HG03135 (cell line): Measurements from ENCODE around the gene MAFB.

Experiments used
- ATAC-seq: cut with Tn5 transposase; IDR thresholded peaks from one replicate; pipeline ENCODE4 v1.9.1; 2021; ENCODE audit warnings: mild to moderate bottlenecking, moderate library complexity; ENCODE audit not compliant: unreplicated experiment

The MAFB gene

DNA sequence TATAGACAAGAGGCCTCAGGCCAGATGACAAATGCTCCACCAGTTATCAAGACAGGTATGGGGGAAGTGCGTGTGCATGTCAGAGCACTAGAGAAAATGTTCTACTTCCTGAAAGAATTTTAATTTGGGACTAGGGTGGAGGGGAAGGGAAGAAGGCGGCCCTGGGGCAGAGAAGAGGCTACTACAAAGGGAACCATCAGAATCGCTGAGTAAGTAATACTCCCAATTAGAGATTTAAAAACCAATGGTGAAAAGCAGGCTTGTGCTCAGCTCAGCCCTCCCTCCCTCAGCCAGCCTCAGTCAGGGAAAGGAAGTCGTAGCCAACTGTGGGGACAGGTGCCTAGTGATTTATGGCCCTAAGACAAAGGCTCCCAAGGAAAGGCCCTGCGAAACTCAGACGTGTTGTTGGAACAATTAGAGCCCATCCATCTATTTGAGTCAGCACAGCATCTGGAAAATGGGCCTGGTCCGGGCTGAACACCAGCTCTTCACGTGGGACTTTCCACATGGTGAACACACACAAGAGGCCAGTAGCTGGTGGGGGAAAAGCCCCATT is 15.0 kb upstream of the MAFB start:
- ATAC-seq, result no peak

DNA sequence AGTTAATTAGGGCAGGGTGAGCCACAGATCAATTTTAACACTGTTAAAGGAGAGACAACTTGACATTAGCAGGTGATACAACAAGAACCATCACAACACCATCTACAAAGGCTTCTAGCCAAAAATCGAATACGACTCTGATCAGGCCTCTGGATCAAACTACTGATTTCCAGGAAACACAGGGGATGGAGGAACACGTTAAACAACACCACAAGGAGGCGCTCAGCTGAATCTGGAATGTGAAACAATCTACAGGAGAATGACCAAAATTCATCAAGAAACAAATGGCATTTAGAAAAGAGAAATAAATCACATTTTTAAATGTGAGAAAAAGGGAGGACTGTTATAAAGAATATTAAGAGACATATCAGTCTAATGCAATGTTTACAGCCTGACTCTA is 13.5 kb upstream of the MAFB start:
- ATAC-seq, result no peak

DNA sequence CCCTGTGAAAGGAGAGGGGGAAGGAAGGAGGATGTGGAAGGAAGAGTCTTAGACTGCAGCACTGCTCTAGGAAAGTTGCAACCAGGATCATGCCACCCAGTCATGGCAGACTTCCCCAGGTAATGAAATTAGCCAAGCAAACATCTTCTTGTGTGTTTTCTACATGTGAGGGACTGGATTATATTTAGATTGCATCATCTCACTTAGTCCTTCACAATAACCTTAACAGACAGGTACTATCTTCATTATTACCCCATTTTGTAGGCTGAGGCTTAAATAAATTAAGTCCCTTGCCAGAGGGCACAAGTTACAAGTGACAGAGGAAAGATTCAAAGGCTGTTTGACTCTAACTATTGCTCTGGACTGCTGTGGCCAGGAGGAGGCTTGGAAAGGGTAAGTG is 9.7 kb upstream of the MAFB start:
- ATAC-seq, result no peak

DNA sequence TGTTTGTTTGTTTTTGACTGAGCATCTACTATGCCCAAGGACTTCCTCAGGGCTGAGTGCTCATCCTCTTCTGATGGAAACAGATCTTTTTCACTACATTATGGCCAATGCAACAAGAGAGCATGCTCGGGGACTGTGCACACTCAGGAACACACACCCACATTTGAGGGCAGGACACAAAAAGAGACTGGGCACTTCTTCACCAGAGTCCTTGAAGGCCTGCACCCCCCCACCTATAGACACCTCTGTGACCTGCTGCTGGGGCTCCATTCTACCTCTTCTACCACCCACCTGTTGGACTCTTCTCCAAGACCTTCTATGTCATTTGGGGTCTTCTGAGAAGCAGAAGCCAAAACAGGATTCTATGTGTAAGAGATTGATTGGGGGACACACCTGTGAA is 9.2 kb upstream of the MAFB start:
- ATAC-seq, result no peak

DNA sequence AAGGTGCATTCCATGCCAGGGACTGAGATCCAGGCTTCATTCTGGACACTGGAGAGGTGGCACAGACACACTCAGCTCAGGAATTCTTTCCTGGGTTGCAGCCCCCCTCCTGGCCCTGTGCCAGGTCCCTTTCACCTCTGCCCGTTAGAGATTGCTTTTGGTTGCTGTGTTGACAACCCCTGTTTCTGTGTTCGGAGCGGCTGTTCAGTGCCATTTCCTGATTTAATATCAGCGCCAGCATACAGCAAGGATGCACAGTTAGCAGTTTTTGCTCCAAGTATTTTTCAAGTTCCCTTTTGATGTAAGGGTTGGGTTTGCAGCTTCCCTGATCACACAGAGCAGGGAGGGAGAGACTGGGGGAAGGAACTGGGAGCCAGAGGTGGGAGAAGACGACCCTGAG is 8.5 kb upstream of the MAFB start:
- no peak for ATAC-seq

DNA sequence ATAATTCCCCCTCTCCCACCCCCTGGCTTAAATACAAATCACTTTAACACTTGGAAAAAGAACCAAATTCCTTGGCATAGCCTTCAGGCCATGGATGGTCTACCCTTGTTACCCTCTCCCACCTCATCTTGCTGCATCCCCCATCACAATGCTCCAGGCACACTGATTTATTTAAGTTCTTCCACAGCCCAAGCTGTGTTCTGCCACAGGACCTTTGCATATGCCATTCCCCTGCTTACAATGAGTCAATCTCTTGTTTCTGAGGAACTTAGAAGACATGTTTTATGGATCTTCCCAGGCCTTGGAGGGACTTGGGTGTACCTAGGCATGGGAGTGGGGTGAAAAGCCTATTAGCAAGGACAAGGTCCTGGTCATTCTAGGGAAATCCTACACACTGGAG is 6.2 kb upstream of the MAFB start:
- no peak for ATAC-seq

DNA sequence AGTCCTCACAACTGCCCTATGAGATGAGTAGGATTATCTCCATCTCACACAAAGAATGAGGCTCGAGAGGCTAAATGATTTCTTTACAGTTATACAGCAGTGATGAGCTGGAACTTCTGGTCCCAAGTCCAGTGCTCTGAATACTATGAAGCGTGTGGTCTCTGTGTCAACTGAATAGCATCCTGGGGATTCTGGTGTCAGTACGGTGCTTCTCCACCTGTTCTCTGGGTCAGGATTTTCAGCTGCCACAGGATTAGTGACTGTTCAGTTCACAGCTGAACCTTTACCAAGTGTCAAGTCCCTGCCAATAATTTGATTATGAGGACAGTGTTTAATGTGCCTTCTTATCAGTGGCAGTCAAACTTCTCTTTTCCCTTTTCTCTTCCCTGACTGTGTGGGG is 5.2 kb upstream of the MAFB start:
- ATAC-seq, result no peak

DNA sequence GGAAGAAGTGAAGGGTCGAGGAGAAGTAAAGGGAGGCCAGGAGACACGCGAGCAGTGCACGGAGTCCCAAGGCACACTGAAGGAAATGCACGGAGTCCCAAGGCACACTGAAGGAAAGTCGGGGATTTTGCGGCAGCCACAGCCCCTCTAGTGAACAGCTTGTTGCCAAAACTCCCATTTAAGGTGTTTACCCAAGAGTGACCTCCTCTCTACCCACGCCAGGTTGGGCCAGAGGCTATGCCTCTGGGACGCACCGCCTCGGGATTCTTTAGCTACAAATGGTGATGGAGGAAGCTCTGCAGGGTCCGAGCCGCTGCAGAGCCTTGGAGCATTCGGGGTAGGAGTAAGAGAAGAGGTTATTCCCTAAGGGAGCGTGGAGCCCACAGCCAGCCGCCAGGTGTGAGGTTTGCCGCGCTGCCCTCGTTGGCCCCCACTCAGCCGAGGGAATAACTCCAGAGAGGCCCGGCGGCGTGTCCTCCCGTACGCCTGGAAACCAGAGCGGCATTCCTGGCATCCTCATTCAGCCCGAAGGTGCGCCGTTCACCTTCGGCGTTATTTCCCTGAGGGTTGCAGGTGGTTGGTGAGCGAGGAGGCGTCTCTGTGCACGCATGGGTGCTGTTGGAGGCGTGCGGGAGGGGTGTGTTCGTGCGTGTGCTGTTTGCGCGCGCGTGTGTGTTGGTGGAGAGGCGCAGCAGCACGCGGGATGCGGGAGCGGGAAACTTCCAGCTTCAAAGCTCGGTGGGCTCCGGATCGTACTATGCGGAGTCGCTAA is 3.4 kb upstream of the MAFB start:
- no peak for ATAC-seq

DNA sequence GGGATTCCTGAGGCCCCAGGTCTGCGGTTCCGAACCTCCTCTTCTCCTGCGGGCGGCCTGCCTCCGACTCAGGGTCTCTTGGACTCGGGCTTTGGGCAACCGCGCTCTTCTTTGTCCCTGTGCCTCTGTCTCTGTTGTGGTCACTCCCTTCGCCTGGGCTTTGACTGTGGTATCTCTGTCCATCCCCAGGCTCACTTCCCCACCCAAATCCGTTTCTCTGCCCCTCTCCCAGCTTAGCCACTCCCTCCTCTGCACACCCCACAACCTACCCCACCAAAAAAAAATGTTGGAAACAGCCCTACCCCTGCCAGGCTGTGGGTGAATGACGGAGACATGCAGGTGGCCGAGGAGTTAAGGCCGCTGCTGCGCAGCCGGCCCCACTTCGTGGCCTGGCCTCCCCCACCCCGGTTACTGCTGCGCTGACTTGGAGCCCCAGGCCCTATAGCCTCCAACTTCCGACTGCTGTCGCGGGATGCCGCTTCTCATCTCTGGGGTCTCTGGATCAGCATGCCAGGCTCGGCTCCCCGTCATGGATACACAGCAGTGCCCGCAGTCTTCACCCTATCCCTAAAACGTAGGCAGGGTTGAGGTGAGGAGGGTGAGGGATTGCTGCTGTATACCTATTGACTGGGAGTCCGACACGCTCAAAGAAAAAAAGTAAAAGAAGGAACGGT is 2.7 kb upstream of the MAFB start:
- no peak for ATAC-seq

DNA sequence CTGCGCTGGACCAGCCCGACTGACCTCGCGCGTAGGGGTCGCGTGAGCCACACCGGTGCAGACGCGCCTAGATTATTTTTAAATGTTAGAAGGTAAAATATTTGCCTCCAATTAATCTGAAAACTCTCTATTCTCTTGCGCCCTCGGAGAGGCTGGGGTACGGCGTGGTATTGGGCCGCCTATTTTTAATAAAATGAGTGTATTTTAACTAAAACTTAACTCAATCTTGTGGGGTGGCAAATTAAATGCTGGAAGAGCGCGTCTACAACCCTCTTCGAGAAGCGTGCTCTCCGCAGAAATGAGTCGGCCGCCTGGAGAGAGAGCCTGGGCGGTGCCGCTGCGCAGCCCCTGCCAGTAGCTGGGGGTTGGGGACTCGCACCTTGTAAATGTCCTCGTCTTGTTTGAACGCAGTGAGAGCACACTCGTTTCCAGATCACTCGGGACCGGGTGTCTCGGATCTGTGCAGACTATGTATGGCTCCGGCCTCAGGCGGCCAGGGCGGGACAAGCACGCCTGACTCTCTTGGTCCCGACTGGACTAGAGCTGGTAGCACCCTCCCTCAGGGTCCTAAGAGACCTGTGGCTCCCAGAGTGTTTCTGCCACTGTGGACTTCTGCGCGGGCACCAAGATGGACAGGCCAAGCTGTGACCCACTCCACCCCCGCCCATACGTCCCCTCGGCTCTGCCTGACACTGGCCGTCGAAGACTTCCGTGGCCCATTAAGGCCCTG is 2.0 kb upstream of the MAFB start:
- ATAC-seq, result no peak

DNA sequence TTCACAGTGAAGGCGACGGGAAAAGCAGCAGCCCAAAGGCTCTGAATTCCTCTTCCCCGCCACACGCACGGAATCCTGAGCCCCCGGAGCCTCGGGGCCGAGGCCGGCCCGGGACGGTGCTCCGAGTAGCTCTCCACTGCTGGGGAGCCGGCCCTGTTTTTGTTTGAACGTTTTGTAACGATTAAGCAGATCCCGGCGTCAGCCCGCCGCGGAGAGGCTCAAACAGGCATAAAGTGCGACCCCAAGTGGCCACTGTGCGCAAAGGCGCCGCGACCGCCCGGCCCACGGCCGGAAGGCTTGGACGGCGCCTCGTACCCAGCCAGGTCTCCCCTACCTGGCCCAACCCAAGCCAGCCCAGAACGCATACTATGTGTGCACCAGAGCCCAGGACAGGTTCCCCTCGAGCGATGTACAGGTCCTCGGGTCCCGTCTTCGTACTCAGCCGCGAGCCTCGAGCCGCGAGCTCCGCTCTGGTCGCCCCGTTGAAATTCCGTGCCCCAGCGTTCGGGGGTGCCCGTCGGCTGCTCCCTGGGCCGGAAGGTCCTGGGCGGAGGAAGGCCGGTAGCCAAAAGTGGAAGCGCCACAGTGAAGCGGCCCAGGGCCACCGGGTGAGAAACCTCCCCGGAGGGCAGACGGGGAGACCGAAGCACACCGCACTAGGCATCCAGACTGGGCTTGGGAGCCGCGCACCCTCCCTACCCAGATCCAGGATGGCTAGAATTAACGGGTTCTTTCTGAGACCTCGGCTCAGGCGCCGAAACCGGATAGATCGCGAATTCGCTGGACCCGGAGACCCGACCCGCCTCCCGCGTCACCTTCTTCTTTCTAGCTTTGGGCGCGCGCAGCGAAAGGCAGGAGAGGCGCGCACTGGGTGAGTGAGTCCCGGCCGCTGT is 1.2 kb upstream of the MAFB start:
- peak; percentile 52 for ATAC-seq

DNA sequence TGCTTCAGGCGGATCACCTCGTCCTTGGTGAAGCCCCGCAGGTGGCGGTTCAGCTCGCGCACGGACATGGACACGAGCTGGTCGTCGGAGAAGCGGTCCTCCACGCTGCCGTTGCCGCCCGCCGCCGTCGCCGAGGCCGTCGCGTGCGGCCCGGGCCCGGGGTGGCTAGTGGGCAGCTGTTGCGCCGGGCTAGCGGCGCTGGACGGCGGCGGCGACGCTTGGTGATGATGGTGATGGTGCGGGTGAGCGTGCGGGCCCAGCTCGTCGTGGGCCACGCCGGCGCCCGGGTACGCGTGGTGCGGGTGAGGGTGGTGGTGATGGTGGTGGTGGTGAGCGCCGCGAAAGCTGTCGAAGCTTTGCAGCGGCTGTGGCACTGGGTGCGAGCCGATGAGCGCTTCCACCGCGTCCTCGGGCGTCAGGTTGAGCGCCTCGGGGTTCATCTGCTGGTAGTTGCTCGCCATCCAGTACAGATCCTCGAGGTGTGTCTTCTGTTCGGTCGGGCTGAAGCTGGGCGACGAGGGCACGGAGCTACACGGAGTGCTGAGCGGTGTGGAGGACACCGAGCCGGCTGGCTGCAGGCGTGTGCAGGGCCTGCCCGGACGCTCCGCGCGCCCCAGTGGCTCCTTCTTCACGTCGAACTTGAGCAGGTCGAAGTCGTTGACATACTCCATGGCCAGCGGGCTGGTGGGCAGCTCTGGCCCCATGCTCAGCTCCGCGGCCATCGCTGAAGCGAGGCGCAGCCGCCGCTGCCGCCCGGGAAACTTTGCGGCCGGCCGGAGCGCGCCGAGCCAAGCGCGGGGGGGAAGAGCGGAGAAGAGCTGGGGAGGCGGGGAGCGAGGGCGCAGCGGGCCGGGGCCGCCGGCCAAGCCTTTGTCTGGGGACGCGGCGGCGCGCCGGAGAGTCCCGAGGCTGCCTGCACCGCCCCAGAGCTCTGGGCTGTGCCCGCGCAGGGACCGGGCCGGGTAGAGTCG is 622 bp downstream of the MAFB start:
- ATAC-seq, result peak; percentile 30

DNA sequence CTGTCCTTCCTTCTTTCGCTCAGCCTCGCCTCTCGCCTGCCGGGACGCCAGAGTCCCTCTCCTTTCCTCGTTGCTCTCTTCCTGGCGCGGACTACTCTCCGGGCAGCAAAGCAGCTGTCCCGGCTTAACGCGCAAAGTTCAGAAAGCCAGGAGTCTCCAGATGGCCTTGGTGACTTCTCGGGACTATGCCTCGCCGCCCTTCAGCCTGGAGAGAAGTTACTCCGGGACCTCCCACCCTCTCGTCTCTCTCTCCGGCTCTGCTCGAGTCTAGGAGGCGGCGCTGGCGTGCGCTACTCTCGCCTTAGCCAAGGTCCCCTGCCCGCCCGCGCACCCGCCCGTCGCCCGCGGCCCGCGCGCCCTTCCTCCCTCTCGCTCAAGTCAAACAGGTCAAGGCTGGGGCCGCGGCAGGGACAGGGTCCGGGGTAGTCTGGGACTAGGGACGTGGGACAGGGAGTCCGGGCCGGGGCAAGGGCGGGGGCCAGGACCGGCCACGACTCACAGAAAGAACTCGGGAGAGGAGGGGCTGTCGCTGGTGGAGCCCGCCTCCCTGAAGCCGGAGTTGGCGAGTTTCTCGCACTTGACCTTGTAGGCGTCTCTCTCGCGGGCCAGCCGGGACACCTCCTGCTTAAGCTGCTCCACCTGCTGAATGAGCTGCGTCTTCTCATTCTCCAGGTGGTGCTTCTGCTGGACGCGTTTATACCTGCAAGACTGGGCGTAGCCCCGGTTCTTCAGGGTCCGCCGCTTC is 1.5 kb downstream of the MAFB start:
- ATAC-seq, result no peak

DNA sequence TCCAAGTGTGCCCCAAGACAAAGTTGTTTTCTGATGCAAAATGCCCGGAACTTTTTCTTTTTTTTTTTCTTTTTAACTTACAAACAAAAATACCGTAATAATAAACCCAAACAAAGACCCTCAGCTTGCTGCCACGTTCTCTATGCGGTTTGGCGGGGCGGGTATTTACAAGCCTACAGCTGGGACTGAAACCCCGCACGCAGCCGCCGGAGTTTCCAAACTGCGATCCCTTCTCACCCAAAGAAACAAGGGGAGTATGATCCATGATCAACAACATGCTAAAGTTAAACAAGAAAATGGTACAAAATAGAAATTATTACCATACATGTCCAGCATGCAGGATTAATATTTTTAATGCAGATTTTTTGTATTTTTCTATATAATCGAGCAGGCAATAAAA is 2.1 kb downstream of the MAFB start:
- no peak for ATAC-seq

DNA sequence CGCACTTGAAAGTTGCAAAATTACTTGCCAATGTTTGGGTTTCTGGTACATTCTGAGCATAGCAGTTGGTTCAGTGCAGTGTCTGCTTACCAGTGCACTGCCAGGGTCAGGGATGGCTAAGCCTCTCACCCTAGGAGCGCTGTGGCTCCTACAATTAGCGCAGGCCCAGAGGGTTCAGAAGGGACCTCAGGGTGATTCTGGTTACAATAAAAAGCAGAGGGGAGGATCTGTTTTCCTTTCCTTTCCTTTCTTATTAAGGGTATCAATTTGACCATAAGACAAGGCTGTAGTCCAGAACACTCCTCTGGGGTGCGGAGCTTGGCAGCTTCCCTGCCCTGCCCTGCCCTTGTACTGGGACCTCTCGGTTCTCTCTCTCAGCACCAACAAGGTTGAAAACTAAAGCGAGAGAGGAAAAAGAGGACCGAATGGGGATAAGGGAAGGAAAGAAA is 2.6 kb downstream of the MAFB start:
- no peak for ATAC-seq

DNA sequence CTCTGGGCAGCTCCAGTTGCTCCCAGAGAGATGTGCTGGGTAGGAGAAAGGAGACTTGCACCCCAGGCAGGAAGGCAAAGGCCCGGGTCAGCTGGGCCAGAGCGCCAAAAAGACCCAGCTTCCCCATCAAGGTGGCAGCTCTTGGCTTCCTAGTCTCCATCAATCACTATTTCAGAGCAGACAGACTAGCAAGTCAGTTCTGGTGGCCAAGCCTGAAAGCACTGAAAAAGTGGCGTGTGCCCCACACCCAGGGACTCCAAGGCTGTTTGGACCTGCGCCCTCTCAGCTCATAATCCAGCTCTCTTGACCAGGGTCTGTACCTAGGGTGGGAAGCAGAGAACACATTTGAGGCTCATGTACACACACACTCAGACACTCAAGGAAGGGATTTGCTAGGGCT is 3.7 kb downstream of the MAFB start:
- ATAC-seq, result no peak

DNA sequence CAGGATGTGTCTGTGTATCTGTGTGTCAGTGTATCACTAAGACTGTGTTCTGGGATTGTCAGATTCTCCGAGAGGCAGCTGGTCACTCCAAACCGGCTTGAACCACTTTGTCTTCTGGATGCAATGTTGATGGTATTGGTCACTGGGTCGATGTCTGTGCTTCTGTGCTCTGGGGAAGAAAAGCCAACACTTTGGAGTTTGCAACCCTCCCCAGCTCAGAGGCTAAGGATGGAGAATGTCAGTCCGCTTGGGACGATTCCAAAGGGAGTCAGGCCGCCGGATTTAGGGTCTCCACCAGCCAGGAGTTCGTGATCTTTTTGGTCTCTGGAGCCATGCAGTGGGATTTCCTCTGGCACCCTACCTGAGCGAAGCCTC is 5.2 kb downstream of the MAFB start:
- no peak for ATAC-seq

DNA sequence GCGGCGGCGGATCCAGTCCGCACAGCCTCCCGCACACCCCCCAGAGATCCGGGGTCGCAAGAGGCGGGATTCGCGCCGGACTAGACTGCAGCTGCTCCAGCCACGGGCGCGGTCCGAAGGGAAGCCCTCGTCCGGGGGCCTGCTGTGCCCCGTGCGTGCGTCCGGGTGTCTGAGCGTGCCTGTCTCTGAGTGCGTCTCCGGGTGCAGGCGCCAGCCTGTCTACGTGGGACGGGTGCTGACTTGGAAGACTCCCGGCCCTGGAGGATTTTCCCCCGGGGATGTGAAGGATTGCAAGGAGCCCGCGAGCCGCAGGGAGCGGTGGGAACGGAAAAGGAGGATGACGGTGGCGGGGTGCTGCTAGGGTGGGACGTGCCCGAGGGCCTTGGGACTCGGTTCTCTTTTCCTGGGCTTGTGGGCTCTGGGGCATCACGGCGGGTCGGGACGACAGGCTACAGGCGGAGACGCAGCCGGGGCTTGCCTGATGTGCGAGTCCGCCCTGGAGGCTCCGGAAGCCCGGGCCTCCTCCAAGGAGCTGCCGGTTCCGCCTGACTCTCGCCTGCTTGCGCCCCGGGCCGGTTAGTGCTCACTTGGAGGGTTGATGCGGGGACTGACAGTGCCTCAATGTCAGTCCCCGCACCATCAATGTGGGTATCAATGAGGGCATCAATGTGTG is 5.7 kb downstream of the MAFB start:
- no peak for ATAC-seq
